ENCODE results near the gene NDUFA6.

NDUFA6 gene

GRCh38 chr22:42084874-42085273, 5.7 kb downstream of the NDUFA6 start:
- DNase-seq (ENCODE audit: low read depth) = no peak
- no peak for TF ChIP-seq CTCF (conservative IDR thresholded peaks at IDR 0.05; ENCODE audit: low read depth, low read length)

GRCh38 chr22:42083119-42083518, 7.5 kb downstream of the NDUFA6 start:
- TF ChIP-seq CTCF (conservative IDR thresholded peaks at IDR 0.05; ENCODE audit: low read depth, low read length) = no peak
- H3K4me3 ChIP-seq (ENCODE audit: low read depth, low read length) = no peak overlapping the region
- DNase-seq (ENCODE audit: low read depth) = no peak

More at GRCh38 chr22:42084874-42085273, 5.7 kb downstream of the NDUFA6 start:
- H3K4me3 ChIP-seq (ENCODE audit: low read depth, low read length) = no peak overlapping the region

- peak; percentile 63 for DNase-seq (ENCODE audit: low read depth)
- no peak for TF ChIP-seq CTCF (conservative IDR thresholded peaks at IDR 0.05; ENCODE audit: low read depth, low read length)
These were observed 10.3 kb downstream of the NDUFA6 start for GRCh38 chr22:42080287-42080686.

GRCh38 chr22:42079319-42080251, 11.0 kb downstream of the NDUFA6 start, which contains the start of gene SMDT1:
TSS of gene SMDT1 (plus strand) at chr22:42079700. CDS start at chr22:42079769, 69 bp downstream.
- no peak for TF ChIP-seq CTCF (conservative IDR thresholded peaks at IDR 0.05; ENCODE audit: low read depth, low read length)
- peak; percentile 99 for DNase-seq (ENCODE audit: low read depth)
- H3K4me3 ChIP-seq (ENCODE audit: low read depth, low read length) = peak within 1 kb of the TSS; percentile 87

More at GRCh38 chr22:42080287-42080686, 10.3 kb downstream of the NDUFA6 start:
- peak overlapping the region; percentile 87 for H3K4me3 ChIP-seq (ENCODE audit: low read depth, low read length)

GRCh38 chr22:42078469-42079318, 11.9 kb downstream of the NDUFA6 start:
- peak; percentile 50 for DNase-seq (ENCODE audit: low read depth)
- no peak for TF ChIP-seq CTCF (conservative IDR thresholded peaks at IDR 0.05; ENCODE audit: low read depth, low read length)
- H3K4me3 ChIP-seq (ENCODE audit: low read depth, low read length) = peak overlapping the region; percentile 87

GRCh38 chr22:42077486-42078125, 13.0 kb downstream of the NDUFA6 start:
- no peak overlapping the region for H3K4me3 ChIP-seq (ENCODE audit: low read depth, low read length)
- DNase-seq (ENCODE audit: low read depth) = no peak
- TF ChIP-seq CTCF (conservative IDR thresholded peaks at IDR 0.05; ENCODE audit: low read depth, low read length) = no peak

All from choroid plexus epithelial cell (primary cell).